GM12891 (cell line): Measurements from ENCODE around the gene ZNF497.

Experiments
- POLR2A ChIP-seq: IDR thresholded peaks from 2 replicates; pipeline ENCODE4 v1.6.1; 2011; ENCODE audit warnings: low read depth, low read length, control low read depth
- POLR2AphosphoS5 ChIP-seq: IDR thresholded peaks from 2 replicates; pipeline ENCODE4 v1.6.1; 2011; ENCODE audit warnings: low read depth, low read length, control low read depth
- POU2F2 ChIP-seq: IDR thresholded peaks from 2 replicates; pipeline ENCODE4 v1.6.1; 2011; ENCODE audit warnings: low read depth, mild to moderate bottlenecking, control low read depth, low read length, moderate library complexity

DNA sequence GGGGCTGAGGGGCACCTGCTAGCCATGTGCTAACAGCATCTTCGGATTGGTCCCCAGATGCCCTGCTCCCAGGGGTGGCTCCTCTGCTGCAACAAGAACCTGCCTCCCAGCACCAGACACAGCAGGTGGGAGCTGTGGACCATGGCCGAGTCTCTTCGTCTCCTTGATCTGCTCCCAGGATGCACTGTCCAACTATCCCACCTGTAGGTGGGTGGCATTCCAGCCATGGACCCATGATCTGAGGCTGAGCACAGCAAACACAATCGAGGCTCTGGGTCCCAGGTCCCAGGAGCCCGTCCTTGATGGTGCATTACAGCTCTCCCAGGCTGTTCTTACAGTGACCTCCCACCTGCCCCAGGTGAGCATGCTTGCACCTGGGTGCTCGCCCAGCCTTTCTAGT is 16.7 kb upstream of the ZNF497 start:
- TF ChIP-seq POLR2A: no peak
- no peak for TF ChIP-seq POLR2AphosphoS5
- no peak for TF ChIP-seq POU2F2
